Keratinocyte (primary cell): ENCODE results near the gene HOXA11. TPM values are rescaled to one million over a fixed set of nuclear protein-coding genes. Genes with fewer than 3 reads are reported as not detected.

Experiments
- DNase-seq: peaks from one replicate; pipeline ENCODE4 v3.0.0-alpha.2; 2011; ENCODE audit warnings: low read depth, missing footprints, low spot score
- FAIRE-seq: peaks from 2 replicates; lab custom pipeline; 2011; peaks lifted over from hg19 to GRCh38; lab: Jason Lieb, UNC
- H2AFZ ChIP-seq: 2 replicates; pipeline ENCODE4 v1.6.0; 2012; ENCODE audit warnings: low read length, control low read depth, inconsistent platforms; ENCODE audit not compliant: control insufficient read depth
- H3K27ac ChIP-seq: 2 replicates; pipeline ENCODE4 v1.5.1; 2011; ENCODE audit warnings: low read length; ENCODE audit not compliant: control insufficient read depth, insufficient read depth
- H3K27me3 ChIP-seq: 3 replicates; pipeline ENCODE4 v1.6.0; 2011; ENCODE audit warnings: low read length; ENCODE audit not compliant: control insufficient read depth, insufficient read depth; ENCODE audit errors: extremely low read depth
- H3K36me3 ChIP-seq, 2 experiments: 2 replicates in 1 of 2; 3 replicates in 1 of 2; pipeline ENCODE4 v1.5.1; 2011; ENCODE audit warnings: low read length in 2 of 2, mild to moderate bottlenecking in 1 of 2; ENCODE audit not compliant: control insufficient read depth in 2 of 2, insufficient read depth in 2 of 2; ENCODE audit errors: extremely low read depth in 1 of 2
- H3K4me1 ChIP-seq: 3 replicates; pipeline ENCODE4 v1.5.1; 2011; ENCODE audit warnings: low read length; ENCODE audit not compliant: control insufficient read depth, insufficient read depth; ENCODE audit errors: extremely low read depth
- H3K4me2 ChIP-seq: 3 replicates; pipeline ENCODE4 v1.6.0; 2011; ENCODE audit warnings: low read depth, low read length; ENCODE audit not compliant: control insufficient read depth, insufficient read depth; ENCODE audit errors: extremely low read depth
- H3K4me3 ChIP-seq, 3 experiments: fragments of 200-600 bp in 1 of 3; sonication (generic) in 1 of 3; 2 replicates in 2 of 3; 3 replicates in 1 of 3; pipeline ENCODE4 v1.5.1; 2011 to 2016; ENCODE audit warnings: low read length in 3 of 3, mild to moderate bottlenecking in 3 of 3, control low read depth in 2 of 3, inconsistent platforms in 1 of 3, low read depth in 1 of 3, mixed read lengths in 1 of 3, mixed run types in 1 of 3, moderate library complexity in 1 of 3; ENCODE audit not compliant: control insufficient read depth in 2 of 3, insufficient read depth in 2 of 3; ENCODE audit errors: extremely low read depth in 1 of 3
- H3K79me2 ChIP-seq: 2 replicates; pipeline ENCODE4 v1.6.0; 2012; ENCODE audit warnings: low read length; ENCODE audit not compliant: control insufficient read depth, insufficient read depth
- H3K9ac ChIP-seq: 3 replicates; pipeline ENCODE4 v1.6.0; 2011; ENCODE audit warnings: low read length; ENCODE audit not compliant: control insufficient read depth, insufficient read depth; ENCODE audit errors: extremely low read depth
- H3K9me1 ChIP-seq: 3 replicates; pipeline ENCODE4 v1.6.0; 2011; ENCODE audit warnings: low read length; ENCODE audit not compliant: control insufficient read depth, insufficient read depth; ENCODE audit errors: extremely low read depth
- H3K9me3 ChIP-seq: 2 replicates; pipeline ENCODE4 v1.5.1; 2012; ENCODE audit warnings: low read depth, low read length; ENCODE audit not compliant: control insufficient read depth
- H4K20me1 ChIP-seq: 3 replicates; pipeline ENCODE4 v1.6.0; 2011; ENCODE audit warnings: low read length; ENCODE audit not compliant: control insufficient read depth, insufficient read depth; ENCODE audit errors: extremely low read depth
- EZH2 ChIP-seq: IDR thresholded peaks from one replicate; pipeline ENCODE4 v1.6.1; 2012; ENCODE audit warnings: inconsistent platforms, mild to moderate bottlenecking, low read length, moderate library complexity
- dilution Hi-C: fragments of 300-500 bp; cut with MboI; formaldehyde crosslinking; loops from one replicate; pipeline ENCODE4 v1.7.0; 2020; ENCODE audit warnings: low sequenced_read_pairs; ENCODE audit not compliant: extremely low pct_ligation_motif_present
- polyA plus RNA-seq, 5 experiments: library from polyadenylated mRNA; depleted of rRNA in 3 of 5; stranded (reverse) in 3 of 5; stranded (forward) in 1 of 5; unstranded in 1 of 5; fragments of >200 nt; gene quantifications; 1 replicate in 1 of 5; 2 replicates in 3 of 5; 3 replicates in 1 of 5; pipeline versions ENCODE4 v1.2.1 to v1.2.3, GENCODE V29; 2011 to 2012; ENCODE audit warnings: missing spikeins in 2 of 5, low read depth in 1 of 5, low replicate concordance in 1 of 5
- TF ChIP-seq, protein P1 (sequence below), 3 experiments: IDR thresholded peaks in 1 of 3; conservative IDR thresholded peaks in 1 of 3; optimal IDR thresholded peaks in 1 of 3; 2 replicates in 2 of 3; 3 replicates in 1 of 3; pipeline versions ENCODE3 to v1.5.1; 2011; ENCODE audit warnings: low read length in 3 of 3, mild to moderate bottlenecking in 3 of 3, moderate library complexity in 2 of 3, control low read depth in 1 of 3, inconsistent platforms in 1 of 3; ENCODE audit not compliant: insufficient read depth in 2 of 3; ENCODE audit errors: extremely low read depth in 1 of 3

Gene HOXA11
- polyA plus RNA-seq, 1 donor (not counting 4 experiments of a cell fraction or from before 2014, with no cell fraction given) = 0.07 TPM

DNA sequence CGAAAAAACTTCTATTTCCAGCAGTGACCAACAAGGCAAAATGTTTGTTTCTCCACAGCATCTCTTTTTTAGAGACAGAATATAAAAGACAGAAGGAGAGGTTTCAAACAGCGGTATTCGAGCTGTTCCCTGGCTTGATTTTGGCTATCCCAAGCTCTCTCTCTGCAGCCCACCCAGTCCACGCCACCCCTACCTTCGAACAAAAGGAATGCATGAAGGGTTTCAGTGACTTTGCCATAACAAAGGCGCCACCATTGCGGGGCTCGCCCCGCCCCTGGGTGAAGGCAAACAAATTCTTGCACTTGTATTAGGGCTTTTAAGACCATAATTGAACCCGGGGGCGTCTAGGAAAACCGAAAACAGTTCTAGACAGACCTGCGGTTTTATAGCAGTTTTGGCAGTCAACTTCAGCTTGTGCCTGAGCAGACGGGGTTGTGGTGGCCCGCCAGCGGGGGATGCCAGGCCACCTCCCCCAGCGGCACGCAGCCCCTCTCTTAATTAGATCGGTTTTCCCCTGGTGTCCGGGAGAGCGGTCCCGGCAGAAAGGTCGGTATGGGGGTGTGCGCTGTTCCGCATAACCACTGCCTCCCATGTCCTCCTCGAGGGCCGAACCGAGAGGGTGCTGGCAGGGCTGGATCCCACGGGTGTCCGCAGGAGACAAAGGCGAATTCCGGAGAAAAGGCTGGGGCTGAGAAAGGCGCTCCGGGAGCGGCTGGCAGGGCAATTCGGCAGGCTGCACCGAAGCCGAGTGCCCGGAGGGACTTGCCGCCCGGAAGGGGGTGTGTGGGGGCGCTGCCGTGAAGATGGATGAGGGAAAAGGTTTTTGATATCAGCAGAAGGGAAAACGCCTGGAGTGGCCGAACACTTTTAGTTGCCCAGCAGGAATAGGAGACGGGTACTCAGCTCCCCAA is 2.7 kb upstream of the HOXA11 start:
- Histone ChIP-seq H3K27ac (no peak overlapping the region), H3K4me2 (peak overlapping the region; percentile 37), H3K27me3 (peaks cover 97% of the 10 kb centered on the region), H3K4me3 (peak overlapping the region in 1 of 3 experiments; percentile 37), H4K20me1 (no peaks in the 10 kb centered on the region), H3K9ac (no peak overlapping the region), H3K9me1 (no peaks in the 10 kb centered on the region), H2AFZ (no peak overlapping the region), H3K79me2 (no peaks in the 10 kb centered on the region), H3K4me1 (peaks cover 13% of the 10 kb centered on the region), H3K9me3 (no peaks in the 10 kb centered on the region), H3K36me3 (no peaks in the 10 kb centered on the region)
- TF ChIP-seq, protein P1, sequence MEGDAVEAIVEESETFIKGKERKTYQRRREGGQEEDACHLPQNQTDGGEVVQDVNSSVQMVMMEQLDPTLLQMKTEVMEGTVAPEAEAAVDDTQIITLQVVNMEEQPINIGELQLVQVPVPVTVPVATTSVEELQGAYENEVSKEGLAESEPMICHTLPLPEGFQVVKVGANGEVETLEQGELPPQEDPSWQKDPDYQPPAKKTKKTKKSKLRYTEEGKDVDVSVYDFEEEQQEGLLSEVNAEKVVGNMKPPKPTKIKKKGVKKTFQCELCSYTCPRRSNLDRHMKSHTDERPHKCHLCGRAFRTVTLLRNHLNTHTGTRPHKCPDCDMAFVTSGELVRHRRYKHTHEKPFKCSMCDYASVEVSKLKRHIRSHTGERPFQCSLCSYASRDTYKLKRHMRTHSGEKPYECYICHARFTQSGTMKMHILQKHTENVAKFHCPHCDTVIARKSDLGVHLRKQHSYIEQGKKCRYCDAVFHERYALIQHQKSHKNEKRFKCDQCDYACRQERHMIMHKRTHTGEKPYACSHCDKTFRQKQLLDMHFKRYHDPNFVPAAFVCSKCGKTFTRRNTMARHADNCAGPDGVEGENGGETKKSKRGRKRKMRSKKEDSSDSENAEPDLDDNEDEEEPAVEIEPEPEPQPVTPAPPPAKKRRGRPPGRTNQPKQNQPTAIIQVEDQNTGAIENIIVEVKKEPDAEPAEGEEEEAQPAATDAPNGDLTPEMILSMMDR (optimal IDR thresholded peaks at IDR 0.05 in 1 of 3, IDR thresholded peaks at IDR 0.05 in 1 of 3, conservative IDR thresholded peaks at IDR 0.05 in 1 of 3; ENCODE audit: extremely low read depth in 1 of 3, insufficient read depth in 2 of 3, low read length in 3 of 3) = no peak
- TF ChIP-seq EZH2 = peak; percentile 49
- DNase-seq = no peak
- FAIRE-seq = no peak
- dilution Hi-C loops = no loop called here

DNA sequence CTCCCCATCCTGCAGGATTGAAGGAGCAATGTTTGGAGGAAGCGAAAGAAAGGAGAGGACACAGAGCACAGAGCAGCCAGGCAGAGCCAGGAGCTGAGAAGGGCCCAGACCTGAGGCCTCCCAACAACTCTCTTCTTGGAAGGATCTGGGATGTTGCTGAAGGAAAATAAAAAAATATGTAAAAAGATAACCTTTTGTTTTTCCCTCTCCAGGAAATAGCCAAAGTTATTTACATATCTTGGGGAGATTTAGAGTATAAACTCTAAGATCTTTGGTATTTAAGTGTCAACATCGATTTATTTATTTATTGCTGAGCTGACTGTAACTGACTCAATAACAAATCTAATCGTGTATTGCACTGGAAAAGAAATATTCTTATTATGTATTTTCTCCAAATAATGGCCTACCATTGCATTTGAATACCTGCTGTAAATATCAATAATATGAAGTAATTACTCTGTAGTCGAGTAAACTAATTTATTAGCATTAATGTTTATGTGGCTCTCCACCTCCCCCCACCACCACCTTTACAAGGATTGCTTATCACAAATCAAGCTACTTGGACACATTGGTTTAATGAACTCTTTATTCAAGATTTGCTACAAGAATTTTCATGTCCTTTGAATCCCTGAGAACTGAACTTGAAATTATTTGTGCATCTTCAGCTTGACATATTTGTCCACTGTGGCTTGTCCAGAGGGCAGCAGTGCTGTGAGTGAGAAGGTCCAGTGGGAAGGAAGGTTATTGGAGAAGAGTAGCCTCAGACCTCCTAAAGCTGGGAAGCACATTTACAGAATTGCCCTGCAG is 1.8 kb upstream of the HOXA11 start:
- Histone ChIP-seq H3K79me2 (no peaks in the 10 kb centered on the region), H3K27me3 (peaks cover 95% of the 10 kb centered on the region), H3K9me3 (no peaks in the 10 kb centered on the region), H3K4me3 (no peak overlapping the region), H3K4me2 (no peak overlapping the region), H4K20me1 (no peaks in the 10 kb centered on the region), H3K27ac (no peak overlapping the region), H3K4me1 (peaks cover 13% of the 10 kb centered on the region), H3K9ac (no peak overlapping the region), H2AFZ (no peak overlapping the region), H3K36me3 (no peaks in the 10 kb centered on the region), H3K9me1 (no peaks in the 10 kb centered on the region)
- TF ChIP-seq, protein P1 (optimal IDR thresholded peaks at IDR 0.05 in 1 of 3, IDR thresholded peaks at IDR 0.05 in 1 of 3, conservative IDR thresholded peaks at IDR 0.05 in 1 of 3; ENCODE audit: extremely low read depth in 1 of 3, insufficient read depth in 2 of 3, low read length in 3 of 3) = no peak
- no peak for TF ChIP-seq EZH2
- FAIRE-seq = no peak
- dilution Hi-C loops = no loop called here
- DNase-seq = no peak
